ENCODE results near the gene RETREG2.

DNA sequence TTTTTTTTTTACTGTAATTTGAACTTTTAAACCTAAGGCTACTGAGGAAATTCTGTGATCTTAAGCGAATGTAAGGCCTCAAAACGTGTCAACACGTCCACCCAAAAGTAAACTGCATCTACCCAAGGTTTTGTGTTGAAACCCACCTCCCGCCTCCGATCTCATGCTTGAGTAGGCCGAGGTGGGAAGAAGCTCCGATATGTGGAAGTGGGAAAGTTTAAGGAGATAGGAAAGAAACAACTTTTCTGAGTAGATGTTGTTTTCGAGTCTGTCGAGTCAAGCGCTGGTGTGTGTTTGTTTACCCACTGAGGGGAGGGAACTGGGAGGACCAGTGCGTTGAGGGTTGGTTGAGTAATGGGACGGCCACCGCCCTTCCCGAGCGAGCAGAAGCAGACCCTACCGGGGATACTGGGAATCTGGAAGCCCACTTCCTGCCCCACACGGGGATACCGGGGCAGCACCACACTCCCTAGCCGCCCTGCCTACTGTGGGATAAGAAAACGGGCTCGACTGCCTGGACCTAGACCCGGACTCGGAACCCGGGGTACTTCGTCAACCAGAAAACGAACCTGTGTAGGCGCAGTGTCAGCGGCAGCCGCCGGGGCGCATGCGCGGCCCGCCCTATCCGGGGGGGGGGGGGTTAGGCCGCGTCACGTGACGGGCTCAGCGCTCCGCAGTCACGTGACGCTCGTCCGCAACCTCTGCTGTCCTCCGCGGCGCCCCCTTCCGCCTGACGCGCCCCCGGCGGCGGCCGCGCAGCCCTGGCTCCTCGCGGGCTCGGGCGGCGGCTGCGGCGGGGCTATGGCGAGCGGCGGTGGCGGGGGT is at the start of gene RETREG2:
- TF ChIP-seq SUZ12 (IDR thresholded peaks at IDR 0.05; ENCODE audit: extremely low read depth, insufficient read depth, insufficient read length) (no peak), ZNF274 (IDR thresholded peaks at IDR 0.05; ENCODE audit: low read depth, low read length) (no peak), YY1 (IDR thresholded peaks at IDR 0.05; ENCODE audit: insufficient read depth, insufficient read length) (no peak)

Measured in NT2/D1 (cell line).